Ammon's horn (tissue), 1 donor: ENCODE measurements around the gene TGM6.
A peak's percentile ranks its signal among the peaks of the same experiment; 100 is the strongest.
"Not testable (repeated sequence)": the region's sequence is repeated elsewhere in the genome, so short reads cannot be mapped to it uniquely, and the experiment has no call there.

Source experiments
- DNase-seq: peaks from one replicate; pipeline ENCODE4 v3.0.0-alpha.2; 2016; ENCODE audit warnings: low spot score

Gene TGM6

GRCh38 chr20:2399390-2399789, 18.7 kb downstream of the TGM6 start:
- DNase-seq: no peak

- DNase-seq: no peak
Measured at GRCh38 chr20:2400290-2400689, 19.6 kb downstream of the TGM6 start.

- DNase-seq: no peak
Measured at GRCh38 chr20:2401527-2401926, 20.8 kb downstream of the TGM6 start.

- DNase-seq: no peak
Measured at GRCh38 chr20:2402271-2402980, 21.7 kb downstream of the TGM6 start.

GRCh38 chr20:2403291-2404052, 22.8 kb downstream of the TGM6 start:
- DNase-seq: no peak

- DNase-seq: no peak
Measured at GRCh38 chr20:2405693-2406065, 25.0 kb downstream of the TGM6 start.

- not testable (repeated sequence) for DNase-seq
Measured at GRCh38 chr20:2407355-2407754, 26.7 kb downstream of the TGM6 start.

- DNase-seq: no peak
Measured at GRCh38 chr20:2408111-2408510, 27.4 kb downstream of the TGM6 start.

- no peak for DNase-seq
Measured at GRCh38 chr20:2416541-2417212, 36.0 kb downstream of the TGM6 start.

GRCh38 chr20:2417213-2417541, 36.5 kb downstream of the TGM6 start:
- DNase-seq: no peak

GRCh38 chr20:2418388-2418787, 37.7 kb downstream of the TGM6 start:
- no peak for DNase-seq

- DNase-seq: no peak
Measured at GRCh38 chr20:2420510-2420909, 39.8 kb downstream of the TGM6 start.

GRCh38 chr20:2421247-2421646, 40.5 kb downstream of the TGM6 start:
- no peak for DNase-seq

- no peak for DNase-seq
Measured at GRCh38 chr20:2429051-2429450, 48.4 kb downstream of the TGM6 start.

- DNase-seq: no peak
Measured at GRCh38 chr20:2430538-2430937, 49.8 kb downstream of the TGM6 start.

GRCh38 chr20:2431185-2431584, 50.5 kb downstream of the TGM6 start:
- no peak for DNase-seq

- no peak for DNase-seq
Measured at GRCh38 chr20:2446845-2447244, 66.1 kb downstream of the TGM6 start.

- DNase-seq: no peak
Measured at GRCh38 chr20:2449386-2449785, 68.7 kb downstream of the TGM6 start.

GRCh38 chr20:2451422-2451821, 70.7 kb downstream of the TGM6 start:
- DNase-seq: no peak

- peak; percentile 88 for DNase-seq
Measured at GRCh38 chr20:2451939-2452732, 71.4 kb downstream of the TGM6 start.

- DNase-seq: no peak
Measured at GRCh38 chr20:2453792-2454191, 73.1 kb downstream of the TGM6 start.

GRCh38 chr20:2455771-2456497, 75.2 kb downstream of the TGM6 start:
- DNase-seq: no peak
